GM12878 (cell line): ENCODE measurements around the gene TIMM22. TPM values are rescaled to one million over a fixed set of nuclear protein-coding genes. Genes with fewer than 3 reads are reported as not detected.

ENCODE experiments used
- ATAC-seq: fragments of 200-7000 bp; cut with Tn5 transposase; 3 replicates; pipeline ENCODE4 v1.9.1; 2020; ENCODE audit warnings: mild to moderate bottlenecking, moderate library complexity
- BruUV-seq: library from RNA; stranded (reverse); fragments of 400-500 nt; replicated peaks from 2 replicates; lab custom pipeline; 2021; lab: Mats Ljungman, UMichigan
- CTCF ChIA-PET: fragments of 300-600 bp; sonication (Branson Sonifier 250); formaldehyde crosslinking; extraction: SDS; loops from one replicate; lab custom pipeline; 2021; ENCODE audit warnings: inconsistent platforms; lab: Yijun Ruan, JAX
- POLR2A ChIA-PET: fragments of 350-600 bp; formaldehyde crosslinking; extraction: SDS; loops from one replicate; lab custom pipeline; 2021; ENCODE audit warnings: inconsistent platforms; lab: Charles Lee
- RAD21 ChIA-PET: fragments of 300-600 bp; sonication (Branson Sonifier 250); formaldehyde crosslinking; loops from one replicate; lab custom pipeline; 2023; ENCODE audit warnings: antibody characterized with exemption; ENCODE audit not compliant: unreplicated experiment; lab: Charles Lee
- SMC1A ChIA-PET: fragments of 300-600 bp; sonication (Branson Sonifier 250); formaldehyde crosslinking; loops from one replicate; lab custom pipeline; 2023; ENCODE audit not compliant: unreplicated experiment, uncharacterized antibody; lab: Charles Lee
- DNase-seq: peaks from one replicate; pipeline ENCODE4 v3.0.0-alpha.2; 2011; ENCODE audit warnings: low read depth, low spot score
- FAIRE-seq: peaks from 3 replicates; lab custom pipeline; 2011; peaks lifted over from hg19 to GRCh38; lab: Jason Lieb, UNC
- H2AFZ ChIP-seq: 2 replicates; pipeline ENCODE4 v1.6.0; 2011; ENCODE audit warnings: low read depth, low read length, control low read depth; ENCODE audit not compliant: control insufficient read depth
- H3K27ac ChIP-seq: 2 replicates; pipeline ENCODE4 v1.5.1; 2011; ENCODE audit warnings: control low read depth; ENCODE audit not compliant: control insufficient read depth, insufficient read depth
- H3K27me3 ChIP-seq, 2 experiments: replicated peaks in 1 of 2; 2 replicates each; pipeline versions ENCODE4 v1.6.0 to v1.6.1; 2011; ENCODE audit warnings: low read length in 1 of 2; ENCODE audit not compliant: control insufficient read depth in 2 of 2, insufficient read depth in 2 of 2
- H3K36me3 ChIP-seq, 2 experiments: 2 replicates each; pipeline ENCODE4 v1.5.1; 2011; ENCODE audit warnings: low read length in 1 of 2; ENCODE audit not compliant: control insufficient read depth in 2 of 2, insufficient read depth in 2 of 2
- H3K4me1 ChIP-seq: 2 replicates; pipeline ENCODE4 v1.6.1; 2011; ENCODE audit warnings: mild to moderate bottlenecking, low read length, moderate library complexity, mixed read lengths; ENCODE audit not compliant: control insufficient read depth, insufficient read depth
- H3K4me2 ChIP-seq: 2 replicates; pipeline ENCODE4 v1.6.0; 2011; ENCODE audit warnings: control low read depth; ENCODE audit not compliant: control insufficient read depth, insufficient read depth
- H3K4me3 ChIP-seq: fragments of 200-600 bp; sonication (generic); 2 replicates; pipeline ENCODE4 v1.5.1; 2016
- H3K79me2 ChIP-seq: 2 replicates; pipeline ENCODE4 v1.6.0; 2011; ENCODE audit warnings: low read length; ENCODE audit not compliant: control insufficient read depth, insufficient read depth
- H3K9ac ChIP-seq: 2 replicates; pipeline ENCODE4 v1.8.0; 2011; ENCODE audit warnings: low read length, control low read depth, mixed read lengths; ENCODE audit not compliant: control insufficient read depth, insufficient read depth
- H3K9me3 ChIP-seq: replicated peaks from 3 replicates; pipeline ENCODE4 v1.5.1; 2011; ENCODE audit warnings: mild to moderate bottlenecking, low read length; ENCODE audit not compliant: control insufficient read depth, insufficient read depth
- H4K20me1 ChIP-seq: 2 replicates; pipeline ENCODE4 v1.6.0; 2011; ENCODE audit not compliant: control insufficient read depth, insufficient read depth
- CREM ChIP-seq: IDR thresholded peaks from 2 replicates; pipeline ENCODE4 v1.6.1; 2014; ENCODE audit warnings: antibody characterized with exemption, low read depth
- CTCF ChIP-seq, 3 experiments: IDR thresholded peaks in 2 of 3; conservative IDR thresholded peaks in 1 of 3; 2 replicates each; pipeline ENCODE4 v1.5.1; 2011; ENCODE audit warnings: low read depth in 3 of 3, low read length in 3 of 3, mild to moderate bottlenecking in 3 of 3, control low read depth in 2 of 3, moderate library complexity in 2 of 3, inconsistent platforms in 1 of 3, mixed read lengths in 1 of 3; ENCODE audit not compliant: control insufficient read depth in 2 of 3, insufficient read depth in 1 of 3; ENCODE audit errors: extremely low read depth in 1 of 3
- MYC ChIP-seq: IDR thresholded peaks from 2 replicates; pipeline ENCODE4 v1.6.1; 2011; ENCODE audit warnings: mild to moderate bottlenecking, low read length, moderate library complexity, inconsistent platforms; ENCODE audit not compliant: insufficient read depth, insufficient replicate concordance, insufficient read length, severe bottlenecking
- POLR2AphosphoS5 ChIP-seq: IDR thresholded peaks from 2 replicates; pipeline ENCODE4 v1.6.1; 2011; ENCODE audit warnings: mild to moderate bottlenecking, low read length, inconsistent platforms
- RB1 ChIP-seq: fragments of 450-650 bp; formaldehyde crosslinking; IDR thresholded peaks from 2 replicates; pipeline ENCODE4 v1.6.1; 2017; ENCODE audit warnings: mild to moderate bottlenecking, borderline replicate concordance
- RELB ChIP-seq: fragments of 450-650 bp; IDR thresholded peaks from 2 replicates; pipeline ENCODE4 v1.6.1; 2017; ENCODE audit warnings: low read depth, mild to moderate bottlenecking, moderate library complexity
- SREBF2 ChIP-seq: IDR thresholded peaks from 2 replicates; pipeline ENCODE4 v1.6.1; 2012; ENCODE audit warnings: mild to moderate bottlenecking, low read length
- TBL1XR1 ChIP-seq: IDR thresholded peaks from 2 replicates; pipeline ENCODE4 v1.6.1; 2012; ENCODE audit warnings: low read depth, low read length, improper control_type of control experiment
- TCF12 ChIP-seq: IDR thresholded peaks from 2 replicates; pipeline ENCODE4 v1.6.1; 2011; ENCODE audit warnings: low read depth, mild to moderate bottlenecking, low read length
- TCF3 ChIP-seq: IDR thresholded peaks from 2 replicates; pipeline ENCODE4 v1.6.1; 2012; ENCODE audit warnings: low read depth, mild to moderate bottlenecking, low read length, borderline replicate concordance; ENCODE audit not compliant: insufficient read depth
- YY1 ChIP-seq: IDR thresholded peaks from 2 replicates; pipeline ENCODE4 v1.6.1; 2011; ENCODE audit warnings: low read depth, mild to moderate bottlenecking, low read length
- ZBTB33 ChIP-seq: fragments of 450-650 bp; IDR thresholded peaks from 2 replicates; pipeline ENCODE4 v1.6.1; 2017; ENCODE audit warnings: mild to moderate bottlenecking
- WGBS: methylation state at CpG from one replicate; pipeline ENCODE4 v1.1.6; 2016; ENCODE audit warnings: low lambda C conversion rate; ENCODE audit not compliant: insufficient replicate concordance, insufficient coverage; ENCODE audit errors: missing lambda C conversion rate; 5-methylcytosine and 5-hydroxymethylcytosine counted together
- in situ Hi-C: fragments of 300-500 bp; cut with MboI; formaldehyde crosslinking; loops from 9 replicates; pipeline ENCODE4 v1.14.3; 2018; ENCODE audit warnings: mixed read lengths
- intact Hi-C: fragments of 100-400 bp; cut with micrococcal nuclease; formaldehyde crosslinking; loops from one replicate; pipeline ENCODE4 v1.14.2; 2022; ENCODE audit not compliant: unreplicated experiment
- polyA plus RNA-seq, 11 experiments: library from polyadenylated mRNA; depleted of rRNA in 4 of 11; unstranded in 6 of 11; stranded (reverse) in 5 of 11; fragments of >200 nt; fragmentation: Nextera tagmentation in 4 of 11; fragmentation: Illumina TruSeq in 1 of 11; extraction: Ambion mirVana in 4 of 11; extraction: Trizol in 1 of 11; gene quantifications; 1 replicate in 1 of 11; 2 replicates in 10 of 11; pipeline versions ENCODE4 v1.2.1 to v1.2.3, GENCODE V29; 2011 to 2016; ENCODE audit warnings: inconsistent platforms in 2 of 11, missing spikeins in 2 of 11, low read depth in 1 of 11
- total RNA-seq, 4 experiments: library from RNA; depleted of rRNA in 3 of 4; stranded (reverse); fragments of >200 nt in 3 of 4; fragmentation: Illumina TruSeq in 1 of 4; extraction: Trizol in 1 of 4; gene quantifications; 2 replicates each; pipeline versions ENCODE4 v1.2.1 to v1.2.3, GENCODE V29; 2013 to 2021
- TF ChIP-seq, protein P1 (sequence below): IDR thresholded peaks from 2 replicates; pipeline ENCODE4 v1.6.1; 2011; ENCODE audit warnings: borderline replicate concordance, low read depth, mild to moderate bottlenecking, moderate library complexity, low read length; ENCODE audit not compliant: insufficient read depth, poor library complexity, severe bottlenecking

TIMM22 gene
- total and polyA plus RNA-seq, 10 of the 15 experiments (the other 5 are each of a cell fraction or from before 2014, with no cell fraction given) = 4.4 to 25.0 (median 10.6) TPM

- peak overlapping the region; percentile 86 for H3K4me2 ChIP-seq
- peak; percentile 33 for DNase-seq
- no peak overlapping the region for H3K27ac ChIP-seq
- peak; percentile 86 for ATAC-seq
- peaks cover 3 to 11% of the 10 kb centered on the region in 2 experiments; a peak in 2 of 4 replicates for H3K27me3 ChIP-seq
- peak overlapping the region; percentile 61; the same call in 1 of the 2 replicates for H3K4me3 ChIP-seq
- H3K36me3 ChIP-seq = no peaks in the 10 kb centered on the region
- ChIA-PET RAD21 (interaction anchor here (0.5 to 2.8 kb wide), 20 partner anchors 16 to 569 kb away, joined by 3 to 32 read pairs (median 4); partner anchors contain the start of genes GLOD4, MRM3, TIMM22 and VPS53), SMC1A (interaction anchor here (0.8 to 2.1 kb wide), 18 partner anchors 16 to 568 kb away, joined by 3 to 24 read pairs (median 5); partner anchors contain the start of genes GLOD4, MRM3 and TIMM22), CTCF (interaction anchor here (0.6 to 2.8 kb wide), 36 partner anchors 9 to 816 kb away, joined by 3 to 61 read pairs (median 4); partner anchors contain the start of genes GLOD4, MRM3, TIMM22 and VPS53), POLR2A (interaction anchor here (1.0 kb wide), 4 partner anchors 16 to 568 kb away, joined by 3 read pairs; partner anchors contain the start of gene TIMM22)
- no TSS peak for BruUV-seq
- no peaks in the 10 kb centered on the region for H3K9me3 ChIP-seq
- H3K79me2 ChIP-seq = no peaks in the 10 kb centered on the region
- in situ Hi-C loops (no loop called here), intact Hi-C loops (loop anchor here (1.0 to 10.0 kb wide), 4 partner anchors 101 to 568 kb away; partner anchors contain the start of gene VPS53)
- 18% methylated on average over 43 of the region's 43 CpGs for WGBS
- H4K20me1 ChIP-seq = no peaks in the 10 kb centered on the region
- peaks cover 7% of the 10 kb centered on the region; the same call in 1 of the 2 replicates for H3K4me1 ChIP-seq
- peak; percentile 87 for FAIRE-seq
- no peak overlapping the region for H3K9ac ChIP-seq
- peak overlapping the region; percentile 53 for H2AFZ ChIP-seq
- no peak for TF ChIP-seq POLR2AphosphoS5
- peak; percentile 69 to 85 (median 71) for TF ChIP-seq CTCF (IDR thresholded peaks at IDR 0.05 in 2 of 3, conservative IDR thresholded peaks at IDR 0.05 in 1 of 3; ENCODE audit: control insufficient read depth in 2 of 3, extremely low read depth in 1 of 3, insufficient read depth in 1 of 3, low read depth in 3 of 3, low read length in 3 of 3)
- no peak for TF ChIP-seq TBL1XR1
- TF ChIP-seq TCF12 = 0 out of 2 replicates have a peak, but pooled peaks have one; percentile 58
- no peak for TF ChIP-seq MYC
- TF ChIP-seq RB1 = peak; percentile 54; the same call in 1 of the 2 replicates
- TF ChIP-seq YY1 = peak; percentile 44; the same call in 1 of the 2 replicates
- no peak for TF ChIP-seq TCF3
- no peak for TF ChIP-seq RELB
- TF ChIP-seq, protein P1, sequence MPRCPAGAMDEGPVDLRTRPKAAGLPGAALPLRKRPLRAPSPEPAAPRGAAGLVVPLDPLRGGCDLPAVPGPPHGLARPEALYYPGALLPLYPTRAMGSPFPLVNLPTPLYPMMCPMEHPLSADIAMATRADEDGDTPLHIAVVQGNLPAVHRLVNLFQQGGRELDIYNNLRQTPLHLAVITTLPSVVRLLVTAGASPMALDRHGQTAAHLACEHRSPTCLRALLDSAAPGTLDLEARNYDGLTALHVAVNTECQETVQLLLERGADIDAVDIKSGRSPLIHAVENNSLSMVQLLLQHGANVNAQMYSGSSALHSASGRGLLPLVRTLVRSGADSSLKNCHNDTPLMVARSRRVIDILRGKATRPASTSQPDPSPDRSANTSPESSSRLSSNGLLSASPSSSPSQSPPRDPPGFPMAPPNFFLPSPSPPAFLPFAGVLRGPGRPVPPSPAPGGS = no peak
- TF ChIP-seq ZBTB33 = no peak
- no peak for TF ChIP-seq CREM
- no peak for TF ChIP-seq SREBF2
Observed at GRCh38 chr17:980406-981291, 16.3 kb upstream of the TIMM22 start.
